Measurements from ENCODE around the gene HOXD10. TPM values are rescaled to one million over a fixed set of nuclear protein-coding genes. Genes with fewer than 3 reads are reported as not detected.
A peak's percentile ranks its signal among the peaks of the same experiment; 100 is the strongest.

HOXD10 gene
- polyA plus RNA-seq, 1 donor from 2014 or later = not detected

- Histone ChIP-seq H2AFZ (ENCODE audit: low read depth, low read length) (no peak overlapping the region), H3K27ac (ENCODE audit: low read length) (no peak overlapping the region), H3K9me2 (ENCODE audit: insufficient read depth, low read length) (no peaks in the 10 kb centered on the region), H3K4me3 (ENCODE audit: low read length) (no peak overlapping the region), H3K27me3 (ENCODE audit: insufficient read depth, low read depth, low read length) (peaks cover 99% of the 10 kb centered on the region), H3F3A (ENCODE audit: insufficient read depth, low read length, poor library complexity, severe bottlenecking) (no peaks in the 10 kb centered on the region), H3K79me2 (replicated peaks; ENCODE audit: insufficient read depth, low read length) (no peaks in the 10 kb centered on the region), H4K20me1 (ENCODE audit: insufficient read depth) (no peaks in the 10 kb centered on the region), H3K36me3 (ENCODE audit: insufficient read depth, low read length) (no peaks in the 10 kb centered on the region), H3K9me3 (ENCODE audit: low read length) (peaks cover 15% of the 10 kb centered on the region), H3K4me2 (ENCODE audit: low read length) (no peak overlapping the region), H3K9ac (ENCODE audit: low read length) (no peak overlapping the region)
- peak; percentile 79 for TF ChIP-seq EZH2 (IDR thresholded peaks at IDR 0.05; ENCODE audit: borderline replicate concordance, insufficient read depth, low read length, poor library complexity, severe bottlenecking)
- TF ChIP-seq, protein P1, sequence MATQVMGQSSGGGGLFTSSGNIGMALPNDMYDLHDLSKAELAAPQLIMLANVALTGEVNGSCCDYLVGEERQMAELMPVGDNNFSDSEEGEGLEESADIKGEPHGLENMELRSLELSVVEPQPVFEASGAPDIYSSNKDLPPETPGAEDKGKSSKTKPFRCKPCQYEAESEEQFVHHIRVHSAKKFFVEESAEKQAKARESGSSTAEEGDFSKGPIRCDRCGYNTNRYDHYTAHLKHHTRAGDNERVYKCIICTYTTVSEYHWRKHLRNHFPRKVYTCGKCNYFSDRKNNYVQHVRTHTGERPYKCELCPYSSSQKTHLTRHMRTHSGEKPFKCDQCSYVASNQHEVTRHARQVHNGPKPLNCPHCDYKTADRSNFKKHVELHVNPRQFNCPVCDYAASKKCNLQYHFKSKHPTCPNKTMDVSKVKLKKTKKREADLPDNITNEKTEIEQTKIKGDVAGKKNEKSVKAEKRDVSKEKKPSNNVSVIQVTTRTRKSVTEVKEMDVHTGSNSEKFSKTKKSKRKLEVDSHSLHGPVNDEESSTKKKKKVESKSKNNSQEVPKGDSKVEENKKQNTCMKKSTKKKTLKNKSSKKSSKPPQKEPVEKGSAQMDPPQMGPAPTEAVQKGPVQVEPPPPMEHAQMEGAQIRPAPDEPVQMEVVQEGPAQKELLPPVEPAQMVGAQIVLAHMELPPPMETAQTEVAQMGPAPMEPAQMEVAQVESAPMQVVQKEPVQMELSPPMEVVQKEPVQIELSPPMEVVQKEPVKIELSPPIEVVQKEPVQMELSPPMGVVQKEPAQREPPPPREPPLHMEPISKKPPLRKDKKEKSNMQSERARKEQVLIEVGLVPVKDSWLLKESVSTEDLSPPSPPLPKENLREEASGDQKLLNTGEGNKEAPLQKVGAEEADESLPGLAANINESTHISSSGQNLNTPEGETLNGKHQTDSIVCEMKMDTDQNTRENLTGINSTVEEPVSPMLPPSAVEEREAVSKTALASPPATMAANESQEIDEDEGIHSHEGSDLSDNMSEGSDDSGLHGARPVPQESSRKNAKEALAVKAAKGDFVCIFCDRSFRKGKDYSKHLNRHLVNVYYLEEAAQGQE (IDR thresholded peaks at IDR 0.05; ENCODE audit: borderline replicate concordance) = no peak
These were observed 4.8 kb downstream of the HOXD10 start for GRCh38 chr2:176121190-176122051.

- Histone ChIP-seq H4K20me1 (ENCODE audit: insufficient read depth) (no peaks in the 10 kb centered on the region), H3K27me3 (ENCODE audit: insufficient read depth, low read depth, low read length) (peaks cover 99% of the 10 kb centered on the region), H3K9ac (ENCODE audit: low read length) (no peak overlapping the region), H3K4me3 (ENCODE audit: low read length) (peak overlapping the region; percentile 59), H3K36me3 (ENCODE audit: insufficient read depth, low read length) (no peaks in the 10 kb centered on the region), H2AFZ (ENCODE audit: low read depth, low read length) (no peak overlapping the region), H3K79me2 (replicated peaks; ENCODE audit: insufficient read depth, low read length) (no peaks in the 10 kb centered on the region), H3K27ac (ENCODE audit: low read length) (no peak overlapping the region), H3K4me2 (ENCODE audit: low read length) (no peak overlapping the region), H3K9me2 (ENCODE audit: insufficient read depth, low read length) (no peaks in the 10 kb centered on the region), H3K9me3 (ENCODE audit: low read length) (peaks cover 8% of the 10 kb centered on the region), H3F3A (ENCODE audit: insufficient read depth, low read length, poor library complexity, severe bottlenecking) (no peaks in the 10 kb centered on the region)
- TF ChIP-seq EP300 (conservative IDR thresholded peaks at IDR 0.05; ENCODE audit: poor library complexity, severe bottlenecking) (no peak), TAF1 (IDR thresholded peaks at IDR 0.05; ENCODE audit: low read depth) (no peak), POLR2AphosphoS5 (IDR thresholded peaks at IDR 0.05) (no peak), EZH2 (IDR thresholded peaks at IDR 0.05; ENCODE audit: borderline replicate concordance, insufficient read depth, low read length, poor library complexity, severe bottlenecking) (peak; percentile 99), CTCF (IDR thresholded peaks at IDR 0.05; ENCODE audit: poor library complexity, severe bottlenecking) (no peak), MXI1 (conservative IDR thresholded peaks at IDR 0.05; ENCODE audit: poor library complexity, severe bottlenecking) (no peak), SMC3 (conservative IDR thresholded peaks at IDR 0.05; ENCODE audit: poor library complexity) (no peak)
These were observed 5.6 kb downstream of the HOXD10 start for GRCh38 chr2:176122052-176122682.
